Duodenal mucosa (tissue), 2 donors: Measurements from ENCODE around the gene DPP4.

ENCODE experiments used
- H3K27ac ChIP-seq: one replicate; pipeline ENCODE4 v1.7.0; 2013; ENCODE audit warnings: low read depth, low read length
- H3K27me3 ChIP-seq, 2 donors: one replicate each; pipeline ENCODE4 v1.7.0; 2013; ENCODE audit warnings: low read length in 2 of 2, control low read depth in 1 of 2; ENCODE audit not compliant: insufficient read depth in 2 of 2, control insufficient read depth in 1 of 2
- H3K36me3 ChIP-seq, 2 donors: one replicate each; pipeline ENCODE4 v1.7.0; 2013; ENCODE audit warnings: low read length in 2 of 2, control low read depth in 1 of 2; ENCODE audit not compliant: insufficient read depth in 2 of 2, control insufficient read depth in 1 of 2
- H3K4me1 ChIP-seq, 2 donors: one replicate each; pipeline ENCODE4 v1.7.0; 2013; ENCODE audit warnings: low read length in 2 of 2, control low read depth in 1 of 2; ENCODE audit not compliant: insufficient read depth in 2 of 2, control insufficient read depth in 1 of 2
- H3K4me3 ChIP-seq, 2 donors: one replicate each; pipeline ENCODE4 v1.7.0; 2013; ENCODE audit warnings: low read length in 2 of 2, low read depth in 1 of 2
- H3K9ac ChIP-seq, 2 donors: one replicate each; pipeline ENCODE4 v1.7.0; 2013; ENCODE audit warnings: low read length in 2 of 2, low read depth in 1 of 2
- H3K9me3 ChIP-seq, 2 donors: one replicate each; pipeline ENCODE4 v1.7.0; 2013; ENCODE audit warnings: low read length in 2 of 2, control low read depth in 1 of 2; ENCODE audit not compliant: control insufficient read depth in 1 of 2

The DPP4 gene

DNA sequence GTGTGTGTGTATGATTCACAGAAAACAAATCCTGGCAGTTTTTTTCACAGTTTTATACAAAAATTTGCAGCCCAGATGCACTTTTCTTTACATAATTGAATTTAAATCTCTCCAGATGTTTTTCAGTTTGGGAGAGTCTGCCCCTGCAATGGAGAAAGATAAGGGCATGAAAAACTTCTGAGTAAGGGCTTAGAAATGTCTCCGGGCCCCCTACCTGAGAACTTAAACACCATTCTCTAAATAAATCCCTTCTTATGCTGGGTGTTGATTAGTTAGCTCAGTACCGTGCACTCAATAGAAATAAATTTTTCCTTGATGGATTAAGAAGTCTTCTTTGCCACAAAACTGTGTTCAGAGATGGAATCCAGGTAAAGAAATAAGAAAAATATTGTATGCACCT, 64.5 kb downstream of the DPP4 start:
- Histone ChIP-seq H3K4me3 (no peak overlapping the region), H3K36me3 (peaks cover 3 to 21% of the 10 kb centered on the region in 2 donors), H3K27ac (no peak overlapping the region), H3K9ac (no peak overlapping the region), H3K9me3 (no peaks in the 10 kb centered on the region), H3K4me1 (peaks cover 13 to 20% of the 10 kb centered on the region in 2 donors), H3K27me3 (no peaks in the 10 kb centered on the region)

DNA sequence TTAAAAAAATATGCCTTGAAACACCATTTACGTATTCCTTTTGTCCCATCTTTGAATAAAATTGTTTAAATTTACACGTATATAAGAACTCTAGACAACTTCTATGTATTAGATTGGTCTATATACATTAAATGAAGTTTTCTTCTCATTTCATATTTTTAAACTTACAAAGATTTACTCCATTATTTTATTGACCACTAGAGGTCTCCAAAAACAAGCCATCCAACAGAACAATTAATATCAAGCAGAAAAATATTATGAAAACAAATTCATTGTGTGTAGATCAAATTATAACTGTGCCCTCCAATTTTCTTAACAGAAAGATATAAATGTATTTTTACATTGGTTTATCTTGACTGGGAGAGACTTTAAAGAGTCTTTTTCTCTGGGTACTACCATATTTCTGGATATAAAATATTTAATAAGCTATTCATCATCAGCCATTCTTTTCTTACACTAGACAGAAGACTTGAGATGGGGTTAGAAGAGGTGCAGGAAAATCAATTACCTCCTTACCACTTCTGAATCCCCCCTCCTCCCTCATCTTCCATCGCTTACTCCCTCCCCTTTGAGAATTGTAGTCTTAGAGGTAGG, 66.5 kb downstream of the DPP4 start:
- no peaks in the 10 kb centered on the region for H3K27me3 ChIP-seq
- peaks cover 10 to 11% of the 10 kb centered on the region in 2 donors for H3K4me1 ChIP-seq
- peaks cover 3 to 32% of the 10 kb centered on the region in 2 donors for H3K36me3 ChIP-seq
- no peak overlapping the region for H3K27ac ChIP-seq
- H3K9me3 ChIP-seq: no peaks in the 10 kb centered on the region
- no peak overlapping the region for H3K4me3 ChIP-seq
- H3K9ac ChIP-seq: no peak overlapping the region

DNA sequence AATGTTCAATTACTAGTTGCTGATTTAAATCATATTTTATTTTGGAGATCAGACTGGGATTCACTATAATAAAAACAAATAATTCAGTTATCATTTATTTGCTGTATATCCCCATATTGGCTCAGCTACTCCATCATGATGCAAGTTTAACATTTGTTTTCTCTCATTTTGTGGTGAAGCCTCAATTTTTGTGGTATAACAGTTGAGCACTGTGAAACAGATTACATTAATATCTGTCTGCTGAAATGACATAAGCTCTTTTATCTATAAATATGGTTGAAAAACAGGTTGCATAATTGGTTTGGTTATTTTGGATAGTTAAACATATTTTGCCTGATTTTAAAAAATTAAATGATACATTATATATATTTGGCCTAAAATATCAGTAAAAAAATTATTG, 67.7 kb downstream of the DPP4 start:
- H3K9me3 ChIP-seq: no peaks in the 10 kb centered on the region
- peaks cover 10 to 42% of the 10 kb centered on the region in 2 donors for H3K36me3 ChIP-seq
- no peaks in the 10 kb centered on the region for H3K27me3 ChIP-seq
- no peak overlapping the region for H3K4me3 ChIP-seq
- H3K27ac ChIP-seq: no peak overlapping the region
- H3K9ac ChIP-seq: no peak overlapping the region
- no peaks in the 10 kb centered on the region for H3K4me1 ChIP-seq

DNA sequence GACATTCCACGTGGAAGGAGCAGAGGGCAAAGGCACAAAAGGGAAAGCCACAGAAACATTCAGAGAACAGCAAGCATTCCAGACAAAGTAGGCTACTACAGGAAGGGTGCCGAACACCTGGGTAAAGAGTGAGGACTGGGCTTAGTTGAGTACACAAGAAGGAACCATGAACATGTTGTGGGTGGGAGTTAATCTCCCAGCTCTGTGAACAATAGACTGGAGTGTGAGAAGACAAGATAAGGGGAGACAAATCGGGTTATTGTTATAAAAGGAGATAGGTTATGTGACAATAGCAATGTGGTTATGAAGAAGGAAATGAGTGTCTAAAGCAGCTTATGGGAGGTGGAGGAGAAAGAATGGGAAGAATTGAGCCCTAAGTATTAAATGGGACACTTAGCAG, 70.0 kb downstream of the DPP4 start:
- Histone ChIP-seq H3K9me3 (no peaks in the 10 kb centered on the region), H3K9ac (no peak overlapping the region), H3K4me3 (no peak overlapping the region), H3K27me3 (no peaks in the 10 kb centered on the region), H3K36me3 (peaks cover 10 to 48% of the 10 kb centered on the region in 2 donors), H3K4me1 (no peaks in the 10 kb centered on the region), H3K27ac (no peak overlapping the region)

DNA sequence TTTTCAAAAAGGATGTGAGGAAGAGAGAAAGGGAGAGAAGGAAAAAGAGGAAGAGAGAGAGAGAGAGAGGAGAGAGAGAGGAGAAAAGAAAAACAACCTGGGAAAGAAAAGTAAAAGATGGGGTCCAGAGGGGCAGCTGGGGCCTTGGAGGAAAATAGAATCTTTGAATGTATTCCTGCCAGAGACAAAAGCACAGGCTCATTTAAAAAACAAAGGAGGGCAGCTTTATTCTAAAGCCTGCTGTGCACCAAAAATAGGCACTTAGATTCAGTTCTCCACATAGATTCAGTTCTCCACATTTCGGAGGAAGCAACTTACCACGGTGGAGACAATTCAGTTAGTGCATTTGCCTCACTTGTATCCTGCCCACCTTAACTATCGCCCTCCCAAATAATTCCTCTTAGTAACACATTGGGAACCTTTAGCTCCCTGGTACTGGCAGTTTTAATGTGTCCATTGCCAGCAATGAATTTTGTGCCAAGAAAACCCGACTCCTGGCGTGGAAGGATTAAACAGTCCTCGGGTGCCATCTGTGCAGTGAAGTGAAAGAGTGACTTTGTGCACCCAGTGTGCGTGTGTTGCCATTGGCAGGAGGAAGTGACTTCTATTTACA, 71.3 kb downstream of the DPP4 start:
- peaks cover 10 to 56% of the 10 kb centered on the region in 2 donors for H3K36me3 ChIP-seq
- H3K9me3 ChIP-seq: no peaks in the 10 kb centered on the region
- no peaks in the 10 kb centered on the region for H3K27me3 ChIP-seq
- no peak overlapping the region for H3K4me3 ChIP-seq
- no peak overlapping the region for H3K27ac ChIP-seq
- no peaks in the 10 kb centered on the region for H3K4me1 ChIP-seq
- no peak overlapping the region for H3K9ac ChIP-seq

DNA sequence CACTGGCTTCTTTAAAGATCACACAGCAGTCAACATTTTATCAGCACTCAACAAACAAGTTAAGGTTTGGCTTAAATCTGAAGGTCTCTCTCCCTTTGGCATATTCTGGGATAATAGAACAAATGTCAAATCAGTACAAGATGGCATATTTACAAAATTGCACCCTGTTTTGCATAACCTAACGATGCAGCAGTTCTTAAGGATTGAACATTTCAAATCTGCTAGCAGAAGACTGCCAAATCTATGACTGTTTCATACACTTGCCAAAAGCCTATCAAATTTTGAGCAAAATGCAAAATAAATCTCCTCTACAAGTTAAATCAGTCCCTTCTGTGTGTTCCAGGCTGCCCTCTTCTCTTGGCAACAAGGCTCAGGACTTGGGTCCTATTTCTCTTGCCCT, 73.6 kb downstream of the DPP4 start:
- Histone ChIP-seq H3K27ac (no peak overlapping the region), H3K4me1 (peaks cover 4 to 9% of the 10 kb centered on the region in 2 donors), H3K9ac (no peak overlapping the region), H3K36me3 (peaks cover 10 to 64% of the 10 kb centered on the region in 2 donors), H3K27me3 (no peaks in the 10 kb centered on the region), H3K4me3 (no peak overlapping the region), H3K9me3 (no peaks in the 10 kb centered on the region)

DNA sequence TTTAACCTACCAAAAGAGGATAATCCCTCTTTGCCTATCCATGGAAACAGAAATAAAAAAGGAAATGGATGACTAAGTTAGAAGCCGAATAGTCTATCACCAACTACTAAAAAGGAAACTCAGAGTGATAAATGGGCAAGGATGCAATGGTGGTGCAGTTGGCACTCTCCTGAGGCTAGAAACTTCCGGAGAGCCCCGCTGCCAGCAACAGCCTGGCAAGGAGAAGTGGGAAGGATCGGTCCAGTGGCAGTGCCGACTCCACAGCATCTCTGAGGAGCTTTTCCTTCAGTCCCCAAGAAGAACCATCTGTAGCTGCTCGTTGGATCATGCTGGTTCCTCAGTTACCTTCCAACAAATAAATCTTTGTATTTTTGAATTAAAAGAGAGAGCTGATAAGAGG, 74.7 kb downstream of the DPP4 start:
- Histone ChIP-seq H3K27me3 (no peaks in the 10 kb centered on the region), H3K4me1 (peaks cover 5 to 11% of the 10 kb centered on the region in 2 donors), H3K36me3 (peaks cover 10 to 66% of the 10 kb centered on the region in 2 donors), H3K27ac (no peak overlapping the region), H3K9me3 (no peaks in the 10 kb centered on the region), H3K4me3 (no peak overlapping the region), H3K9ac (no peak overlapping the region)

DNA sequence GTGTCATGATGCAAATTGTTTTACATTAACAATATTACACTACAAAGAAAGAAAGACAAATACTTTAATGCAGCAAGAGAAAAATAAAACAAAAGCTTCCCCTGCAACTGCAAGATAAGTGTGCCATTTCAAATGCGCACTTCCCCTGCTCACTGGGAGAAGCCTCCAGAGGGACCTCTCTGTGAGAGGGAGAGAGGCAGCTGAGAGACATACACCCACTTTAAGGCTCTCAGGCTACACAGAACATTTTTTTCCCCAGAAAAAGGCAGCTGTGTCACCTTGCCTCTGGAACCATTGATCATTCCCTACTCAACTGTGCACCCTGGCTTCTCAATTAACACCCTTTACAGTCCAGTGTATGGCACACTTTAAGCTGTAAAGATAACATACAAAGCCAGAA, 75.2 kb downstream of the DPP4 start:
- H3K36me3 ChIP-seq: peaks cover 11 to 61% of the 10 kb centered on the region in 2 donors
- H3K4me3 ChIP-seq: no peak overlapping the region
- H3K27me3 ChIP-seq: no peaks in the 10 kb centered on the region
- H3K27ac ChIP-seq: no peak overlapping the region
- H3K9ac ChIP-seq: no peak overlapping the region
- peaks cover 5 to 11% of the 10 kb centered on the region in 2 donors for H3K4me1 ChIP-seq
- H3K9me3 ChIP-seq: no peaks in the 10 kb centered on the region

DNA sequence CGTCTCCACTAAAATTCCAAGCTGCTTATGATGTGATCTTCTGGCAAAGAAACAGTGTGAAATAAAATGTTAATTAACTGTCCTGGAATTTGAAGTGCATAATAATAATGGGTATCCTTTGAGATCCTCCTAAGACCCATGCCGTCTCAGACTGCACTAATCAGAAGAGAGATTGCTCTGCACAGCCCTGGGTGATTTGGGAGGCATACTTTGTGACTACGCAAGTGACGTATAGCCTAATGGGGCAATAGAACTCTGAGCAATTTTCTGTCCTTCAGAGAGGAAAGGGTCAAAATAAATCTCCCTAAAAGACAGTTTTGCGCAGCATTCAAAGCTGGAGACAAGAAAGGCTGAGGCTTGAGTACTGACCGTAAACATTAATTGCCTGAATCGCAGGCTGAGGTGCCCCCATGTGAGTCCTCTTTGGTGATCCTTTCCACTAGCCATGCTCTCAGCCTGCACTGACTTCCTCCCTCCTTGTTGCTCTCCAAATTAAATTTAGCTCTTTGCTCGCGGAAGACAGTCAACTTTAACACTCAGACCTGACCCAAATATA, 76.0 kb downstream of the DPP4 start:
- Histone ChIP-seq H3K27ac (no peak overlapping the region), H3K9ac (no peak overlapping the region), H3K27me3 (no peaks in the 10 kb centered on the region), H3K4me3 (no peak overlapping the region), H3K4me1 (peaks cover 5 to 11% of the 10 kb centered on the region in 2 donors), H3K9me3 (no peaks in the 10 kb centered on the region), H3K36me3 (peaks cover 11 to 58% of the 10 kb centered on the region in 2 donors)

DNA sequence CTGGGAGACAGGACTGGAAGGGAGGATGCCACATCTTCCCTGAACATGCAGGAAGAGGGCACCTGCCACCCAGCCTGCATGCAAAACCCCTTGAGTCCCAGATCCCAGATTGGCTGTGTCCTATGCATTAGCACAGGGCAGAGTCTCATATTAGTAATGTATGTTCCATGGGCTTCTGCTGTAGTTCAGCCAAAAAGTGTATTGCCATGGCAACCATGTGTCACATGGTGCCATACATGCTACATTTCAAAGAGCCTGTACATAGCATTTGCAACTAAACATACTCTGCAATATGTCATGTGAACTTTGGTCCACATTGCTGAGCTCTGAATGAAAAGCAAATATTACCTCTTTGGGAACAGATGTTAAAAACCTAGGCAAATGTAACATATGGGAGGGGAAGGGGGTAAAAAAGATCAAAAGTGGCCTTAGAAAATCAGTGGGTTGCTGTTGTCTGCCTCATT, 78.4 kb downstream of the DPP4 start:
- no peak overlapping the region for H3K9ac ChIP-seq
- no peak overlapping the region for H3K27ac ChIP-seq
- H3K4me3 ChIP-seq: no peak overlapping the region
- H3K9me3 ChIP-seq: no peaks in the 10 kb centered on the region
- peaks cover 5 to 11% of the 10 kb centered on the region in 2 donors for H3K4me1 ChIP-seq
- peaks cover 4 to 40% of the 10 kb centered on the region in 2 donors for H3K36me3 ChIP-seq
- no peaks in the 10 kb centered on the region for H3K27me3 ChIP-seq
